Measurements from ENCODE around the gene BRWD1.

Gene BRWD1

GRCh38 chr21:39313571-39314142 lies at the start of gene BRWD1:
Gene BRWD1, minus strand, starts transcription at chr21:39313632. Its CDS starts 141 bp downstream, at chr21:39313491.
- peak; percentile 80 for DNase-seq (ENCODE audit: low spot score)

- DNase-seq (ENCODE audit: low spot score): no peak
These were observed 49.3 kb upstream of the BRWD1 start for GRCh38 chr21:39362733-39363132.

- no peak for DNase-seq (ENCODE audit: low spot score)
These were observed 46.0 kb upstream of the BRWD1 start for GRCh38 chr21:39359382-39359781.

- no peak for DNase-seq (ENCODE audit: low spot score)
These were observed 39.9 kb upstream of the BRWD1 start for GRCh38 chr21:39353295-39353694.

GRCh38 chr21:39350094-39351005 lies 36.9 kb upstream of the BRWD1 start:
- no peak for DNase-seq (ENCODE audit: low spot score)

- DNase-seq (ENCODE audit: low spot score): peak; percentile 96
These were observed 36.0 kb upstream of the BRWD1 start for GRCh38 chr21:39349211-39350093.

GRCh38 chr21:39348355-39349210 lies 35.2 kb upstream of the BRWD1 start, which contains the start of gene HMGN1:
Gene HMGN1, minus strand, starts transcription at chr21:39349088. Its CDS starts 171 bp downstream, at chr21:39348917.
- DNase-seq (ENCODE audit: low spot score): peak; percentile 87

- DNase-seq (ENCODE audit: low spot score): peak; percentile 36
These were observed 34.6 kb upstream of the BRWD1 start for GRCh38 chr21:39348040-39348354.

- DNase-seq (ENCODE audit: low spot score): no peak
These were observed 34.1 kb upstream of the BRWD1 start for GRCh38 chr21:39347537-39347936.

GRCh38 chr21:39346671-39347331 lies 33.4 kb upstream of the BRWD1 start:
- DNase-seq (ENCODE audit: low spot score): no peak

- no peak for DNase-seq (ENCODE audit: low spot score)
These were observed 32.8 kb upstream of the BRWD1 start for GRCh38 chr21:39346206-39346605.

- no peak for DNase-seq (ENCODE audit: low spot score)
These were observed 32.0 kb upstream of the BRWD1 start for GRCh38 chr21:39345440-39345839.

- DNase-seq (ENCODE audit: low spot score): no peak
These were observed 31.4 kb upstream of the BRWD1 start for GRCh38 chr21:39344848-39345247.

GRCh38 chr21:39341249-39341923 lies 28.0 kb upstream of the BRWD1 start:
- DNase-seq (ENCODE audit: low spot score): no peak

GRCh38 chr21:39340687-39341086 lies 27.3 kb upstream of the BRWD1 start:
- no peak for DNase-seq (ENCODE audit: low spot score)

GRCh38 chr21:39339231-39339630 lies 25.8 kb upstream of the BRWD1 start:
- DNase-seq (ENCODE audit: low spot score): no peak

- no peak for DNase-seq (ENCODE audit: low spot score)
These were observed 23.1 kb upstream of the BRWD1 start for GRCh38 chr21:39336457-39337008.

GRCh38 chr21:39334611-39335010 lies 21.2 kb upstream of the BRWD1 start:
- DNase-seq (ENCODE audit: low spot score): no peak

GRCh38 chr21:39332175-39332574 lies 18.7 kb upstream of the BRWD1 start:
- DNase-seq (ENCODE audit: low spot score): no peak

- no peak for DNase-seq (ENCODE audit: low spot score)
These were observed 16.6 kb upstream of the BRWD1 start for GRCh38 chr21:39330001-39330400.
